VCaP (cell line): ENCODE results near the gene SLC10A7.
A peak's percentile ranks its signal among the peaks of the same experiment; 100 is the strongest.

ENCODE experiments used
- H3K27ac ChIP-seq: fragments of 450-650 bp; 2 replicates; pipeline ENCODE4 v1.5.1; 2017
- TF ChIP-seq, protein P1 (sequence below): fragments of 450-650 bp; conservative IDR thresholded peaks from 2 replicates; pipeline ENCODE4 v1.5.1; 2017; ENCODE audit warnings: mild to moderate bottlenecking, moderate library complexity

Gene SLC10A7

DNA sequence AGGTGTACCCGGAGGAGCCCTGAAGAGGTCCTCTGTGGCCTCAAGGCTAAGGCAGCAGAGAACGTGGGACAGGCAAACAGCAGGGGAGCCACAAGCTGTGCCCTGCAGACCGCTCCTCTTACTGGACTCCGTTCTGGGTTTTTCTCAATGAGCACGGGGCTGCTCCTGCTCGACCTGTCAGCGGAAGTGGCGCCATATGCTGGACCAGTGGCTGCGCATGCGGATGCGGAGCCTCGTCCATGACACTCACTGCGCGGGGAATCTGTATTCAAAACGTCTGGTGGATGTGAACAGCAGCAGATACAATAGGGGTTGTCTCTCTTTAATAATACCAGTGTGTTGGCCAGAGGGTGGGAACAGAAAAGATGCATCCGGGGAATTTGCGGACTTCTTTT, 277.9 kb downstream of the SLC10A7 start:
- TF ChIP-seq, protein P1, sequence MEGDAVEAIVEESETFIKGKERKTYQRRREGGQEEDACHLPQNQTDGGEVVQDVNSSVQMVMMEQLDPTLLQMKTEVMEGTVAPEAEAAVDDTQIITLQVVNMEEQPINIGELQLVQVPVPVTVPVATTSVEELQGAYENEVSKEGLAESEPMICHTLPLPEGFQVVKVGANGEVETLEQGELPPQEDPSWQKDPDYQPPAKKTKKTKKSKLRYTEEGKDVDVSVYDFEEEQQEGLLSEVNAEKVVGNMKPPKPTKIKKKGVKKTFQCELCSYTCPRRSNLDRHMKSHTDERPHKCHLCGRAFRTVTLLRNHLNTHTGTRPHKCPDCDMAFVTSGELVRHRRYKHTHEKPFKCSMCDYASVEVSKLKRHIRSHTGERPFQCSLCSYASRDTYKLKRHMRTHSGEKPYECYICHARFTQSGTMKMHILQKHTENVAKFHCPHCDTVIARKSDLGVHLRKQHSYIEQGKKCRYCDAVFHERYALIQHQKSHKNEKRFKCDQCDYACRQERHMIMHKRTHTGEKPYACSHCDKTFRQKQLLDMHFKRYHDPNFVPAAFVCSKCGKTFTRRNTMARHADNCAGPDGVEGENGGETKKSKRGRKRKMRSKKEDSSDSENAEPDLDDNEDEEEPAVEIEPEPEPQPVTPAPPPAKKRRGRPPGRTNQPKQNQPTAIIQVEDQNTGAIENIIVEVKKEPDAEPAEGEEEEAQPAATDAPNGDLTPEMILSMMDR: no peak

DNA sequence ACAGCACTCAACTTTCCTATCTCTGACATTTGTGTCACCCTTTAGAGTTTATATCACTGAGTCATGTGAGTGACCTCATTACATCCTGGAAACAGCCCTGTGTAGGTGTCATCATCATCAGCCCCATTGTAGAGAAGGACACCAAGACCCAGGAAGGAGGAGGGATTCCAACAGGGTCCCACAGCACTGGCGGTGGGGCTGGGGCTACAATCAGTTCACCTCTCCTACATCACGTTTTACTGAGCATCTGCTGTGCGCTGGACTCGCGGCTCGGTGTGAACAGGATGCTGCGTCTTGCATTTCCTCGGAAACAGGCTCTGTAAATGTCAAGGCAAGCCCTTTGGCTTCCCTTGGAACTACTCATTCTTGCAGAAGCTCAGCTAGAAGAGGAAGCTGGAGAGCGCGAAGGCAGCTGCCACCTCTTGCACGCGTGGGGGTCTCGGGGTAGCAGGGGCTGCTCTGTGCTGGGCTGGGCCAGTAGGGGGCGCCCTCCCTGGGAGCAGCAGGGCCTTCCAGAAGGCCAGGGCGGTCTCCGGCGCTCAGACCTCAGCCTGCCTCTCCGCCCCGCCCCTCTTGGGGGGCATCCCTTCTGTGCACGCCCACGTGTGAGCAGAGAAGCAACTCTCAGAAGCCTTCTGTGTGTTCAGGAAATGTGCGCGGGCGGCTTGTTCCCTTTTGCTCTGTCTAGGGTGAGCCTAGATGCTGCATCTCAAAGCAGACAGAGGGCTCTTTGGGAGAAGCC, 278.4 kb downstream of the SLC10A7 start:
- TF ChIP-seq, protein P1: peak; percentile 41
- peak overlapping the region; percentile 94; the same call in 1 of the 2 replicates for H3K27ac ChIP-seq

More for the DNA sequence above, 277.9 kb downstream of the SLC10A7 start:
- no peak overlapping the region; the same call in 1 of the 2 replicates for H3K27ac ChIP-seq

DNA sequence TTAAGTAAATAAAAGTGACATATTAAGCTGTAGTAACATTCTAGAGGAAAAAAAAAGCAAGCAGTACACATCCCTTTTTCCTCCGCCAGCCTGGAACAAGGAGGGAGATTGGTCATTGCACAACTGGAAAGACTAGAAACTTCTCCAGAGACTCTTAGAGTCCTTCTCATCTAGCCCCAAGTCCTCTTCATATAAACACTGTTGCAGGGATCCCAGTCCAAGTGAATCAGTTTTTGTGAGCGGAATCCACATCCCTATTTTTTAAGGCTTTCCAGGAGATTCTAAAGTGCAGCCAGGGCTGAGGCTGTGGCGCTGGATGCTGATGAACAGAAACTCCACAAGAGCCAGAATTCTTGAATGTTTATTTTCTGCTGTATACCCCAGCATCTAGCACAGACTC, 283.6 kb downstream of the SLC10A7 start:
- TF ChIP-seq, protein P1: no peak
- H3K27ac ChIP-seq: no peak overlapping the region

DNA sequence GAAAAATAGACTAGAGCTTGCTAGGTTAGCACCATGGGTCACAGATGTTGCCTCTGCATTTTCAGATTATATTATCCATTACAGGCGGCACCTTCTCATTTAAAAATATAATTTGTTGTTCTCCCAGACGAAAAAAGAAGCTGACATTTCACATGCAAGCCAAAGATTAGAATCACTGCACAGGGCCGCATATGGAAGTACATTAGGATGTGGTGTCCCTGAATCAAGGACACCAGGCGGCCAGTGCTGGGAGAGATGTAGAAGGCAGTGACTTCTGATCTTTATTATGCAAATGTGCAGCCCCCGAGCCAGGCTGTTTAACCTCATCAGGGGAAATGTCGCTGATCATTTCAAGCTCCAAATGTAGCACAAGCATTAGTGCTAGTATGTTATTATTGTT, 284.6 kb downstream of the SLC10A7 start:
- H3K27ac ChIP-seq: no peak overlapping the region
- TF ChIP-seq, protein P1: no peak

DNA sequence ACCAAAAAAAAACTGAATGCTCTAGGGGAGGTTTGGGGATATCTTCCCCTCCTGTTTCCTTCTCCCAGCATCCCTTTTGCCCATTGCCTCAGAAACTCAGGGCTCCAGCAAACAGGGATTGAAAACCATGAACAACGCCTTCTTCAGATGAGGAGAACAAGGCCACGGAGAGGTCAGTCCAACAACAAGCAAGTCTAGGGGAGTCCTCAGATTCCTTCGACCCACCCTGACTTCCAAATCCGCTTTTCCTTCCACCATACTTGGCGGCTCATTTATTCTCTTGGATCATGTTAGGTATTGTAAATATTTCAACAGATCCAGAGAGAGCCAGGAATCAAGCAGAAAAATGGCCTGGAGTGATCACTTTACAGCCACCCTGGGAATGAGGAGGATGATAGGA, 285.5 kb downstream of the SLC10A7 start:
- TF ChIP-seq, protein P1: no peak
- no peak overlapping the region for H3K27ac ChIP-seq

DNA sequence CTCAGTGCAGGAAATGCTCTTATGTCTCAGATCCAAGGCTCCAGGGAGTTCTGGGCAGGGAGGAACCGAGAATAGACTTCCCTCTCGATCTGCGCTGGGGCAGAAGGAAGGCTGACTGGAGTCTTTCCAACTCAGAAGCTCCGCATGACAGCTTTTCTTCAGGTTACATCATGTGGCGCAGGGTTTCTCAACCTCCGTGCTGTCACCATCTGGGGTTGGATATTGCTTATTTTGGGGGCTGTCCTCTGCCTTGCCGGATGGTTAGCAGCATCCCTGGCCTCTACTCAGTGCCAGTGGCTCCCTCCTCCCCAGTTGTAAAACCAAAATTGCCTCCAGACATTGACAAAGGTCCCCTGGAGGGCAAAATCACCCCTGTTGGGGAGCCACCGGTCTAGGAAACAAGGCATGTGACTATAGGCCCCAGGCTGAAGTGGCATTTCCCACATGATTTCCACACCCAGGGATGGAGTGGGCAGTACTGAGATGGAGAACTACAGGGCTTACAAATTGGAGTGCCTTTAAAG, 286.0 kb downstream of the SLC10A7 start:
- TF ChIP-seq, protein P1: no peak
- H3K27ac ChIP-seq: no peak overlapping the region

DNA sequence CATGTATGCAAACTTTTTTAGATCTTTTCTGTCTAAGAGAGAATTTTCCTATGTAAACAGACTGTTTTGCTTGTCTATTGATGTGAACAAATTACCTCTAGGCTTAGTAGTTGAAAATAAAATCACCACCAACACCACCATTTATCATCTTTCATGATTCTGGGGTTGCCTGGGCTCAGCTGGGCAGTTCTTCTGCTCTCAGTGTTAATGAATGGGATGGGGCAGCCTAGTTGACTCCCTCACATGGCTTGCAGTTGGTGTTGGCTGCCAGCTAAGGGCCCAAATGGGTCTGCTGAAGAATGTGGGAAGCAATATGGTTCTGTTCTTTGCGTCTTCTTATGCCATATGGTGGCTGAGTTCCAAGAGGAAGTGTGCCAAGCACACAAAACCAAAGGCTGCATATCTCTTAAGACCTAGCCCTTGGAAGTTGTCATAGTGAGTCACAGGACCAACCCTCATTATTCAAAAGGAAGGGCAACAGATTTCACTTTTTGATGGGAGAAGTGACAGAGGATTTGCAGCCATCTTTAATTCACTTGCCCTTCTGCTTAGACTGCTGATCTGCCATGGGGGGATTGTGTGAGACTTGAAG, 289.5 kb downstream of the SLC10A7 start:
- H3K27ac ChIP-seq: no peak overlapping the region
- TF ChIP-seq, protein P1: no peak
